DOHH2 (cell line): ENCODE measurements around the gene S100A10.

Experiments used
- H3F3A ChIP-seq: fragments of 200-600 bp; sonication (generic), shearing (Covaris generic); 2 replicates; pipeline ENCODE4 v1.6.0; 2016; ENCODE audit warnings: antibody characterized with exemption, mild to moderate bottlenecking; ENCODE audit not compliant: control insufficient read depth, insufficient read depth
- H3K27ac ChIP-seq: fragments of 200-600 bp; sonication (generic); 2 replicates; pipeline ENCODE4 v1.5.1; 2014; ENCODE audit warnings: low read depth, mild to moderate bottlenecking, low read length, moderate library complexity
- H3K27me3 ChIP-seq: fragments of 200-600 bp; sonication (generic); 2 replicates; pipeline ENCODE4 v1.6.1; 2014; ENCODE audit warnings: mild to moderate bottlenecking, low read length, mixed read lengths; ENCODE audit not compliant: control insufficient read depth
- H3K36me3 ChIP-seq: fragments of 200-600 bp; sonication (generic); 2 replicates; pipeline ENCODE4 v1.6.1; 2014; ENCODE audit warnings: mild to moderate bottlenecking, low read length, moderate library complexity, mixed read lengths; ENCODE audit not compliant: control insufficient read depth
- H3K4me1 ChIP-seq: fragments of 200-600 bp; sonication (generic); 2 replicates; pipeline ENCODE4 v1.6.1; 2014; ENCODE audit warnings: mild to moderate bottlenecking, low read length, mixed read lengths; ENCODE audit not compliant: control insufficient read depth
- H3K4me2 ChIP-seq: fragments of 200-600 bp; sonication (generic); 2 replicates; pipeline ENCODE4 v1.6.0; 2014; ENCODE audit warnings: mild to moderate bottlenecking, low read length, moderate library complexity
- H3K4me3 ChIP-seq: fragments of 200-600 bp; sonication (generic); 2 replicates; pipeline ENCODE4 v1.5.1; 2014; ENCODE audit warnings: mild to moderate bottlenecking, low read length, mixed read lengths
- H3K79me2 ChIP-seq: fragments of 200-600 bp; sonication (generic); 2 replicates; pipeline ENCODE4 v1.6.1; 2014; ENCODE audit warnings: mild to moderate bottlenecking, low read length, mixed read lengths; ENCODE audit not compliant: control insufficient read depth
- H3K9me2 ChIP-seq: fragments of 200-600 bp; sonication (generic); replicated peaks from 2 replicates; pipeline ENCODE4 v1.6.1; 2014; ENCODE audit warnings: mild to moderate bottlenecking, low read length, mixed read lengths; ENCODE audit not compliant: control insufficient read depth
- H3K9me3 ChIP-seq: fragments of 200-600 bp; sonication (generic); 2 replicates; pipeline ENCODE4 v1.6.1; 2014; ENCODE audit warnings: antibody characterized with exemption, low read length, mixed read lengths; ENCODE audit not compliant: control insufficient read depth, insufficient read depth
- H4K20me1 ChIP-seq: fragments of 200-600 bp; sonication (generic); 2 replicates; pipeline ENCODE4 v1.6.0; 2014; ENCODE audit warnings: low read depth, mild to moderate bottlenecking, antibody characterized with exemption, low read length, moderate library complexity; ENCODE audit not compliant: control insufficient read depth, insufficient read depth
- CTCF ChIP-seq: fragments of 200-600 bp; sonication (generic); IDR thresholded peaks from one replicate; pipeline ENCODE4 v1.5.1; 2014; ENCODE audit warnings: antibody characterized with exemption, mild to moderate bottlenecking, low read depth, low read length; ENCODE audit not compliant: poor library complexity, severe bottlenecking
- EZH2phosphoT487 ChIP-seq: fragments of 200-600 bp; sonication (generic); IDR thresholded peaks from 2 replicates; pipeline ENCODE4 v1.6.1; 2017; ENCODE audit warnings: borderline replicate concordance, mild to moderate bottlenecking, antibody characterized with exemption, low read length, moderate library complexity, mixed read lengths

Gene S100A10

GRCh38 chr1:151978922-151979321, 14.7 kb downstream of the S100A10 start:
- no peaks in the 10 kb centered on the region for H3K9me2 ChIP-seq
- no peaks in the 10 kb centered on the region for H4K20me1 ChIP-seq
- no peaks in the 10 kb centered on the region for H3K79me2 ChIP-seq
- TF ChIP-seq EZH2phosphoT487 (no peak), CTCF (no peak)
- H3K27ac ChIP-seq = no peak overlapping the region
- no peaks in the 10 kb centered on the region for H3K9me3 ChIP-seq
- H3K4me1 ChIP-seq = no peaks in the 10 kb centered on the region
- peaks cover 17% of the 10 kb centered on the region for H3K36me3 ChIP-seq
- H3F3A ChIP-seq = no peaks in the 10 kb centered on the region
- H3K27me3 ChIP-seq = peaks cover 4% of the 10 kb centered on the region; the same call in 1 of the 2 replicates
- H3K4me2 ChIP-seq = no peak overlapping the region
- H3K4me3 ChIP-seq = no peak overlapping the region

GRCh38 chr1:151977662-151978230, 15.9 kb downstream of the S100A10 start:
- Histone ChIP-seq H3K27ac (no peak overlapping the region), H3K4me3 (no peak overlapping the region), H3K9me2 (no peaks in the 10 kb centered on the region), H3F3A (no peaks in the 10 kb centered on the region), H3K79me2 (no peaks in the 10 kb centered on the region), H4K20me1 (no peaks in the 10 kb centered on the region), H3K4me1 (no peaks in the 10 kb centered on the region), H3K4me2 (no peak overlapping the region), H3K36me3 (peaks cover 6% of the 10 kb centered on the region), H3K9me3 (no peaks in the 10 kb centered on the region), H3K27me3 (peaks cover 4% of the 10 kb centered on the region; the same call in 1 of the 2 replicates)
- no peak for TF ChIP-seq CTCF
- TF ChIP-seq EZH2phosphoT487 = no peak

- no peaks in the 10 kb centered on the region for H3K79me2 ChIP-seq
- H3K4me2 ChIP-seq = no peak overlapping the region
- no peaks in the 10 kb centered on the region for H3K9me3 ChIP-seq
- H4K20me1 ChIP-seq = no peaks in the 10 kb centered on the region
- no peaks in the 10 kb centered on the region for H3F3A ChIP-seq
- H3K27me3 ChIP-seq = peaks cover 4% of the 10 kb centered on the region; the same call in 1 of the 2 replicates
- no peaks in the 10 kb centered on the region for H3K36me3 ChIP-seq
- no peak for TF ChIP-seq EZH2phosphoT487
- TF ChIP-seq CTCF = no peak
- no peak overlapping the region for H3K4me3 ChIP-seq
- no peaks in the 10 kb centered on the region for H3K9me2 ChIP-seq
- no peaks in the 10 kb centered on the region for H3K4me1 ChIP-seq
- H3K27ac ChIP-seq = no peak overlapping the region
Measured at GRCh38 chr1:151976858-151977257, 16.8 kb downstream of the S100A10 start.
